GM20431 (cell line): ENCODE measurements around the gene CHL1.

Experiments used
- in situ Hi-C: fragments of 300-500 bp; cut with MseI, MboI; formaldehyde crosslinking; loops from one replicate; pipeline ENCODE4 v1.15.0; 2020; ENCODE audit warnings: low sequenced_read_pairs; ENCODE audit not compliant: unreplicated experiment

CHL1 gene

DNA sequence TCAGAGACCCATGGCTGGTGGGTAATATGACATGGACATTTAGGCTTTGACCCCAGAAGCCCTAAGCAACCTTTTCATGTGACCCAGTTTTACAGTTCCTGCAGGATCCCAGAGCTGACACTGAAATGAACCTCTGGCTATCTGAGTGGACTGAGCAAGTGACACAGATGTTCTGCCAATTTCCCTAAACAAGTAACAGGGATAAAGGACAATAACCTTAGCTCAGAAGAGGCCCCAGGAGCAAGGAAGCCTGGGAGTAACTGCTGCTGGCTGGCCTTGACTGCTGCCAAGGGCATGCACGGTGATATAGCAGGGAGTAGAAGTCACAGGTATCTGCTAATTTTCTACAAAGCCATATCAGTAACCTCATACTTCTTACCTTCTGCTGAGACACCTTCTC, 177.9 kb downstream of the CHL1 start:
- in situ Hi-C loops: no loop called here

DNA sequence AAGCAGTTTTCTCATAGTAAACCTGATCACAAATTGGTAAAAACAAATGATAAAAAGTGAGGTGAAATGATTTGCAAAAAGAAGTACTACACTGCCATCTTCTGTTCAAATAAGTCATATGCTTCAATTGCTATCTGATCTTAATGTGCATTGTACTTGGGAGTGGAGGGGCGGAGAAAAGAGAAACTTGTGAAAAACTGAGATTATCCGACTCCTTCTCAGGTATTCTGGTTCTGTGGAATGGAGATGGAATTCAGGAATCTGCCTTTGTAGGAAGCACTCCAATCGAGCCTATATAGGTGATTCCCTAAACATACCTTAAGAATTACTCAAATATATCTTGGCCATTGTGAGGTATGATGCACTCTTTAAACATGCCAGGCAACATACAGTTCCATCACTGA, 180.6 kb downstream of the CHL1 start:
- in situ Hi-C loops: no loop called here

- in situ Hi-C loops: no loop called here
Measured at GRCh38 chr3:380801-381200, 184.2 kb downstream of the CHL1 start.

DNA sequence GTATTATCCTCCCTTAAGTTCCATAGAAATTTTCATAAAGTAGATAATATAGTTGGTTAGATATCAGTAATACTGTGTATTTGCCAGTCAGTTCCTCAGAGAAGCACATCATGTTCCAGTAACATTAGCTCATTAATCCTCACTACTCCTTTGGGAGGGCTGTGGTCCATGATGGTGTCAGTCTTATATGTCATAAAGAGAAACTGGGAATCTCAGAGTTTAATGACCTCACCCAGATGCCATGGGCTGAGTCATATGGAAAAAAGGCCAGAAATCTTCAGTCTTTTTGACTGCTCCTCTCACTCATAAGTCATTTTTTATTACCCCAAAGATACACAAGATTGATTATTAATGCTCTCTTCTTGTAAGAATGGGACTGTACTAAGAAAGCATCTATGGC, 188.6 kb downstream of the CHL1 start:
- in situ Hi-C loops: no loop called here

GRCh38 chr3:394775-395174, 198.2 kb downstream of the CHL1 start:
- in situ Hi-C loops: no loop called here

GRCh38 chr3:396293-396692, 199.7 kb downstream of the CHL1 start:
- in situ Hi-C loops: no loop called here

GRCh38 chr3:399647-400046, 203.1 kb downstream of the CHL1 start:
- in situ Hi-C loops: no loop called here

GRCh38 chr3:403826-404225, 207.3 kb downstream of the CHL1 start:
- in situ Hi-C loops: no loop called here

- in situ Hi-C loops: no loop called here
Measured at GRCh38 chr3:409011-409410, 212.4 kb downstream of the CHL1 start.

DNA sequence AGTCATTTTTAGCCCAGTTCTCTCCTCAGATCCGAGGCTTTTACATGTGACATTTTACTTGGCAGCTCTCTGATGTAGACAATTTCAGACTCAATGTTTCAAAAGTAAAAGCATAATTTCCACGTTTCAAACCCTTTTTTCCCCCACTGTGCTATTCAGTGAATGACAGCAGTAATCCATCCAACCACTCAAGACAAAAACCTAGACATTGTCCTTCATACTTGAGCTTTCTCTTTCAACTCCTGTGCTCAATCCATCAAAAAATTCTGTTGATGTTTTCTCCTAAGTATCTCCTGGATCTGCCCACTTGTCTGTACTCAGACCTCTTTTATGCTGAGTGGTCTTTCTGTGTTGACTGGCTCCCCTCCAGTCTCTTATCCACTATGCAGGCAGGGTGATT, 214.7 kb downstream of the CHL1 start:
- in situ Hi-C loops: no loop called here

GRCh38 chr3:414063-414462, 217.5 kb downstream of the CHL1 start:
- in situ Hi-C loops: no loop called here

- in situ Hi-C loops: no loop called here
Measured at GRCh38 chr3:418239-418929, 221.8 kb downstream of the CHL1 start.

DNA sequence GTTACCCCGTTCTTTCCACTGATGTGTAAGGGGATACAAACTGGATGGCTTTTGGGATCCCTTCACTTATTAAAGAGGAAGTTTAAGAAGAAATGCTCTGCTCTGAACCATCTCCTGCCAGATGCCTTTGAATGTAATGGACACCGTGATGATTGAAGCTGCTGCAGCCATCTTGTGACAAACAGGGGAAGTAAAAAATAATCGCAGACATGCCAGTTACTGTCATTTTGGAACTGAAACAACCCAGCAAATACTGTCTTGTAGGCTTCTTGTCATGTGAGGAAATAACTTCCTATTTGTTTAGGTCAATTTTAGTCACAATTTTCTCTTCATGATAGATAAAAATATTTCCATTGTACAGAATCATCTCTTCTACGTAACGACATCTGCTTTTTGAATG, 224.0 kb downstream of the CHL1 start:
- in situ Hi-C loops: no loop called here

GRCh38 chr3:425079-425478, 228.5 kb downstream of the CHL1 start:
- in situ Hi-C loops: no loop called here

DNA sequence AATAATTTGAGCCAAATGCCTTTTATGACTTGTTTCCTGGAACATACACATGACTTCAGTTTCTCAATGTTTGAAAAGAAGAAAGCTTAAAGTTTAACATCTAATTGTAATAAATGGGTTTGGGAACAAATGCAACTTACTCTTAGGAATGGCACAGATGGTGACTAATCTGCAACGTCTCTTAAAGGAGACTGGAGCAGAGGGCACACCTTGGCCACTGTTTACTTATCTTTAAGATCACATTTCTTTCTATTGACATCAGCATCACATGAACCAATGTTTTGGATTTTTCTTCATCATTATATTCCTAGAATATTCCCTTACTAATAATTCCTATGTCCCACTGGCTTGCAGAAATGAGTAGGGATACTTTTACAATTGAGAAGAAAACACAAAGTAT, 229.5 kb downstream of the CHL1 start:
- in situ Hi-C loops: no loop called here

DNA sequence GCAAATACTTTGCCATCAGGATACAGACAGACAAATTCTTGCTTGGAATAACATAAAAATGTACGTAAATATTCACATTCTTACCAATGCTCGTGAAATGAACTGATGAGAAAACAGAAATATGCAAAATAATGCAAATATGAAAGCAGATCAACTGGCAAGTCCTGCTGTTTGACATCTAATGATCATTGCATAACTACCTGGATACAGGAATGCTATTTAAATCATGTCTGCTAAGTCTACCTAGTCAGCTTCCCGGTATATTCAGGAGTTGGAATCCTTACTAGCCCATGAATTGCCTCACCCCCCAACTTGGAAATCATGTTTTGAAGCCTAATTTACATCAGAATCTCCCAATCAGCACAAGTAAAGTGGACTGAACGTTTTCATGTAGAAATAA, 230.6 kb downstream of the CHL1 start:
- in situ Hi-C loops: no loop called here

DNA sequence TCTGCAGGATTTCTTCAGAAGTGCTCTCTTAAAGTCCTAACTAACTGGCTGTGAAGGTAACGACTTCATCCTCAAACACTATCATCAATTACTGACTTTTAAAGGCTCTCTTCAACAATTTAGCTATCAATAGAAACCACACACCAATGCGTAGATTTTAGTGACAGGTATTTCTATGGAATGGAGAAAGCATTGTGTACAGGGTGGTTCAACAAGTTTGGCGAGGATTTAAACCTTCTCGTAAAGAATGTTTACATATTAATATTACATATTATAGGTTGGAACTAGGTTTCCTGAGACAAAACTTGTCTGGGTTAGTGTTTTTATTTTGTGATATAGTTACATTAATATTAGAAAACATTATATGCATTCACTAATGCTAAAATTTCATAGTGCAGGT, 233.6 kb downstream of the CHL1 start:
- in situ Hi-C loops: no loop called here

- in situ Hi-C loops: no loop called here
Measured at GRCh38 chr3:435161-435560, 238.6 kb downstream of the CHL1 start.

- in situ Hi-C loops: no loop called here
Measured at GRCh38 chr3:436053-436452, 239.5 kb downstream of the CHL1 start.

DNA sequence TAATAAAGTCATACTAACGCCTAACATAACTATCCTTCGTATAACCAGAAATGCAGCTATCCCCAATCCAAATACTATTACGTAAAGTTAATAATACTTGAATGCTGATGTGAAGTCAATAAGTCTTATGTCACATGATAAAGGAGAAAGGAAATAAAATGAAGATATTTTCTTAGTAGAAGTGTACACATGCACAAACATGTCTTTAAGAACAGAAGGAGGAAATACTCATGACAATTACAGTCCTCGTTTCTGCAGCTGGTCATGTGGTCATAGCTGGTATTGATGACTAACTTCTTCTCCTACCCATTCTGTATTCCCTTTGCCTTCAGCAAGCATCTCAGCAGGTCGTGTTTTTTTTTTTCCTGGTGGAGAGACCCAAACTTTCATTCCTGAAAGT, 244.3 kb downstream of the CHL1 start:
- in situ Hi-C loops: no loop called here

DNA sequence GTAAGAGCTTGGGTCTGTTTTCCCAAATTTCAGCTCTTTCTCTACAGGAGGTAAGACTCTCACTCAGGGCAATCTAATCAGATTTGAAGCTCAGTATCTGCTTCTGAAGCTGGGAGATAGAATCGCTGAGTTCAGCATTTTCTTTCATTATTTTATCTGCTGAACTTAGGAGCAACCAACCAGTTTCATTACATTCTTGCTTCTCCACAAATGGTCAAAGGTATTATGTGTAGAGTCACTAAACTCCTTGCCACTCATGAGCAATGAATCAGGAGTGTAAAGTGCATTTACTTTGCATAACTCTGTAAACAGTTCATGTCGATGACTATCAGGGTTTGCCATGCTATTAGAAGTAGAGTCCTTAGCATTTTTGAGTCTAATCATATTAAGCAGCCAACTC, 249.4 kb downstream of the CHL1 start:
- in situ Hi-C loops: no loop called here

GRCh38 chr3:447671-448070, 251.1 kb downstream of the CHL1 start:
- in situ Hi-C loops: no loop called here

- in situ Hi-C loops: no loop called here
Measured at GRCh38 chr3:449711-450110, 253.1 kb downstream of the CHL1 start.
